Activated CD4-positive, alpha-beta T cell treated with anti-CD3 and anti-CD28 coated beads, Interleukin-2, amount 50 U/mL, for 48 hours (primary cell): Measurements from ENCODE around the gene GCNT1.
"Not testable (repeated sequence)": the region's sequence is repeated elsewhere in the genome, so short reads cannot be mapped to it uniquely, and the experiment has no call there.

ENCODE experiments used
- DNase-seq, 2 experiments: peaks; one replicate each; pipeline ENCODE4 v3.0.0-alpha.2; 2020

Gene GCNT1

DNA sequence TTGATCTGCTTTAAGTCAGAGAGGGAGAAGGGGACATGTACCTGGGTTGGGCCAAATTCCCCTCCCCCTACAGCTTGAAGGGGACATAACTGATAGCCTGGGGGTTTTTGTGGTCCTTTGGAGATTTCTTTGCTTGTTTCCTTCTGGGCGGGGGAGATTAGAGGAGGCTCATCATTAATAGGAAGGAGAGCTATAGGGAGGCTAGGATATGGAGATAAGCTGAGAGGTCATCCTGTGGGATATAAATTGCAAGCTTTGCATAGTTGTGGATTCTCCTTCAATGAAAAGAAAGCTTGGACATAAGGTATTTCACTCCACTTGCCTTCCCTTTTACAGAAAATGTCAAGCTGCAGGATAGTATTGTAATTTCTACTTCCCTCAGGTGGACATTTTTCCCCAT lies 34.5 kb downstream of the GCNT1 start:
- DNase-seq = not testable (repeated sequence)

DNA sequence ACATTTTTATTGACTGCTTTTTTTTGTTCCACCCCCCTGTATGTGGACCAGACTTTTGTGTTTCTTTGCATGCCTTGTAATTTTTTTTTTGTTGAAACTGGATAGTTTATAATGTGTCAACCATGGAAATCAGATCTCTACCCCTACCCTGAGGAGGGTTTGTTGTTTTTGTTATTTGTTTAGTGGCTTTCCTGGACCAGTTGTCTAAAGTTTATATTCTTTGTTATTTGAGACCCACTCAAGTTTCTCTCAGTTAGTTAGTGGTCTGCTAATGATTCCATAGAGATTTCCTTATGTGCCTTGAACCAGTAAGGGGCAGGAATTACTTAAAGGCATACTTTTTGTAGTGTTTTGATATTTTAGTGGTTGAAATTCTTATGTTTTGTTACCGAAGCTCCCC lies 41.1 kb downstream of the GCNT1 start:
- no peak for DNase-seq

DNA sequence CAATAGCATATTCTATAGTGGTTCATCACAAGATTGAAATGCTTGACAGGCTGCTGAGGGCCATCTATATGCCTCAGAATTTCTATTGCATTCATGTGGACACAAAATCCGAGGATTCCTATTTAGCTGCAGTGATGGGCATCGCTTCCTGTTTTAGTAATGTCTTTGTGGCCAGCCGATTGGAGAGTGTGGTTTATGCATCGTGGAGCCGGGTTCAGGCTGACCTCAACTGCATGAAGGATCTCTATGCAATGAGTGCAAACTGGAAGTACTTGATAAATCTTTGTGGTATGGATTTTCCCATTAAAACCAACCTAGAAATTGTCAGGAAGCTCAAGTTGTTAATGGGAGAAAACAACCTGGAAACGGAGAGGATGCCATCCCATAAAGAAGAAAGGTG lies 43.8 kb downstream of the GCNT1 start:
- DNase-seq = no peak

DNA sequence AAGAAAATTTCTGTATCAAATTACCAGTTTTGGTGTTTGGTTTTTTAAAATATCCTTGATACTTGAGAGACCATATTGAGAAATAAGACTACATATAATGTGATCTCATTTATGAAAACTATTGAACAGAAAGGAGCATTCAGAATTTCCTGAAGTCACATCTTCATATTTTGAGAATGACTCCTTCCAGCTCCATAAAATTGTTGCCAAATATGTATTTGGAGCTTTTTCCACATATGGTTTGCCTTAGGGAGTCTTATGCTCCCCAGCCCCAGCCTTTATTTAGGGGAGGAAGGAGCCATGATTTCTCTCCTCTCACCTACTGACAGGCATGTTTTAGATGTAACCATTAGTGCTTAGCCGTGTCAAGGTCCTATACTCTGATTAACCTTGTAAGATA lies 51.1 kb downstream of the GCNT1 start:
- no peak for DNase-seq

DNA sequence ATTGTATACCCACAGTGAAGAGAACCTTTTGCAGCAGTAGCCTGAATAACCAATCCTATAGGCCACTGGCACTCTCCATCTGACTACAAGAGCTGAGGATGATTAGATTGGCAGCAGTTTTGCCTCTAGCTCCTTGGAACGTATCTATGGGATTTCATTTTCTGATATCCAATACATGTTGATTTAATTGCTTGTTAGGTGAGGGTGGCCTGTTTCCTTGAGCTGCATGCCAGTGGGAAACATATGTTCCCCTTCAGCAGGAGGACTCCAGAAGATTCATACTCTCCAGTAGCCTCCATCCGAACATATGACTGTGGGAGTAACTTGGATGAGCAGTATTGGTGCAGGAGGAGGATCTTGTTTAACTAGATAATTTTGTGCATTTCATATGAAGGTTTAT lies 51.5 kb downstream of the GCNT1 start:
- DNase-seq = no peak

DNA sequence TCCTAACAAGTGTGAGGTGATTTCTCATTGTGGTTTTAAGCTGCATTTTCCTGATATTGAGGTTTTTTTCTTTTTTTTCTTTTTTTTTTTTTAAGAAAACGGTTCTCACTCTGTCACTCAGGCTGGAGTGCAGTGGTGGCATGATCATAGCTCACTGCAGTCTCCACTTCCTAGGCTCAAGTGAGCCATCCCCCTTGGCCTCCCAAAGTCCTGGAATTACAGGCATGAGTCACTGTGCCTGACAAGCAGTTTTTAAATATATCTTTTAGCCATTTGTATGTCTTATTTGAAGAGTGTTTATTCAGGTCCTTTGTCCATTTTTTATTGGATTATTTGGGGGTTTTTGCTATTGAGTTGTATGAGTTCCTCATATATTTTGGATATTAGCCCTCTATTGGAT lies 53.8 kb downstream of the GCNT1 start:
- DNase-seq = no peak

DNA sequence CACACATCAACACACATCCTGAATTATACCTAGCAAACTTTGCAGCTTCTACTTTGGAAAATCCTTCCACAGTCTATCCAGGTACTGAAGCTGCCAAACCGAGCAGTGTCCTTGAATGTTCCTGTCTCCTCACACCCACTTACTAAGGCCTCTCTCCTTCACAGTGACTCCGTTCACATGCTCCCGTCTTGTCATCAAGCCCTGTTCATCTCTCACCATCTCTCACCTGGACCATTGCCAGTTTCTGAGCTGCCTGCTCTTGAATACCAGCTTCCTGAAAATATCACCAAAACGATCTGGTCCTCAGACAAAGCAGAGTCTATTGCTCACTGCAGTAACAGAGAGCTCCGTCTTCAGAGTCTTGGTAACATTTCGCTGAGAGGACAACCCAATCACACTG lies 57.4 kb downstream of the GCNT1 start:
- peak; percentile 6 to 16 for DNase-seq

DNA sequence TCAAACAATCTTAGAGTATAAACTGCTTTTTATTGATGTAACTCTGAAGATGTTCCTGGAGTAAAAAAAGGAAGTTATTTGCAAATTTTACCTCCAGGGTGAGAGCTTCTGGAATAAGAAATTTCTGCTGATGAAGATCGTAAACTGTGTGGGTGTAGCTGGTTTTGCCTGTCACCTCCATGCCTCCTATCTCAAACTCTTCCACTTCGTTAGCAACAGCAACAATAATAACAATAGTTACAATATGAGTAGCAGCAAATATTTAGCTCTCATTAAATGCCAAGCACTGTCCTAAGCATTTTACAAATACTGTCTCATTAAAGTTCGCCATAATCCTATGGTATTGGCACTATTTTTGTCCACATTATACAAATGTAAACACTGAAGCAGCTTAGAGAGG lies 57.9 kb downstream of the GCNT1 start:
- DNase-seq = no peak

DNA sequence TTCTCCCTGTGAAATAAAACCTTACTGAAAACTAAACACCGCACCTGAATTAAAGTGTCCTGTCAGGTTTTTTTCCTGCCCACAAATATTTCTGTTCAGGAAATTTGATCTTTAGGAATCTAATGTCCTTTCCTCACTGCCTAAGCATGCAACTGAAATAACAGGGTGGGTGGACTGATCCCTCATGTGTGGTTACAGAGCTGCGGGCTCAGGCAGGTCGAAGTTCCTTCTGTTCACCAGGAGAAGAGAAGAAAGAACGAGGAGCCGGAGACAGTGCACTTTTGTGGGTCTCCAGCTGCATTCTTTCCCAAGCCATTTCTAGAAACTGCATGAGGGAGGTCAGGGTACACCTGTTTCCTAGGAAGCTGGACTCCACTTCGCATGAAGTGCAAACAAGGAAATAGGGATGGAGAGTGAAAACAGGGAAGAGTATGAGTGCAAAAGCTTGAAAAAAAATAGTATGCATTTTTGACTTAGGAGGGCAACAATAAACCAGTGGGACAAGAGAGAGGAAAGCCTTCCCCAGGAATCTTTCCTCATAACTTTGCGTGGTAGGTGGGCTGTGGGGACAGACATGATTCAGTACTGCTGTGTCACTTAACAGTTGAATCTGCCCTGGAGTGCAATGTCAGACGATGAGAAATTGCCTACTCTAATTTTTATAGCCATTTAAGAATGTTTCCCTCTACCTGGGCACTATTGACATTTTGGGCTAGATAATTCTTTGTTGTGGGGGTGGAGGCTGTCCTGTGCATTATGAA lies 60.3 kb downstream of the GCNT1 start:
- no peak for DNase-seq

DNA sequence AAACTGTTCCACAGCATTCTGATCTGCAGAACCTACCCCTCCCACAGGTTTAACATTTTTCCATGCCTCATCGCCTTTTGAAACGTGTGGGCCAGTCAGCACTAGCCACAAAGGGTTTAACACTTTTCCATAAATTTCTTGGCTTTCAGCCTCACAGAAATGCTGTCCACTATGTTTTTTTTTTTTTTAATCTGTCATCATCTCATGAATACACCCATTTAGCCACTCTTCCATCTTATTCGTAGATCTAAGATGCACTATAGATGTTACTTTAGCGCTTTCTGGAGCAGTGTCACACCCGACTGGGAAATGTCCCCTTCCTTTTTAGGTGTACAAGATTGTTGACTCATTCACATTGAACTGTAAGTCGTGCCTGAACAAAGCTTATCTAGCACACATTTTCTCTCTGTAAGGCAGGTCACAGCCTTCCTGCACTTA lies 62.3 kb downstream of the GCNT1 start:
- no peak for DNase-seq

DNA sequence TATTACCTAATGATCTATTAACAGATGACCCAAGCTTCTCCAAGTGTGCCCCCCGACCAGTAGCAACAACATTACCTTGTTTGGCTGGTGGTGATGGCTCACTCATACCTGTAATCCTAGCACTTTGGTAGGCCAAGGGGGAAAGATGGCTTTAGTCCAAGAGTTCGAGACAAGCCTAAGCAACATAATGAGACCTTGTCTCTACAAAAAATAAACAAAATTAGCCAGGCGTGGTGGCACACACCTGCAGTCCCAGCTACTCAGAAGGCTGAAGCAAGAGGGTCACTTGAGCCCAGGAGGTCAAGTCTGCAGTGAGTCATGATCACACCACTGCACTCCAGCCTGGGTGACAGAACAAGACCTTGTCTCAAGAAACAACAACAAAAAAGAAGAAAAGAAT lies 62.9 kb downstream of the GCNT1 start:
- DNase-seq = no peak

DNA sequence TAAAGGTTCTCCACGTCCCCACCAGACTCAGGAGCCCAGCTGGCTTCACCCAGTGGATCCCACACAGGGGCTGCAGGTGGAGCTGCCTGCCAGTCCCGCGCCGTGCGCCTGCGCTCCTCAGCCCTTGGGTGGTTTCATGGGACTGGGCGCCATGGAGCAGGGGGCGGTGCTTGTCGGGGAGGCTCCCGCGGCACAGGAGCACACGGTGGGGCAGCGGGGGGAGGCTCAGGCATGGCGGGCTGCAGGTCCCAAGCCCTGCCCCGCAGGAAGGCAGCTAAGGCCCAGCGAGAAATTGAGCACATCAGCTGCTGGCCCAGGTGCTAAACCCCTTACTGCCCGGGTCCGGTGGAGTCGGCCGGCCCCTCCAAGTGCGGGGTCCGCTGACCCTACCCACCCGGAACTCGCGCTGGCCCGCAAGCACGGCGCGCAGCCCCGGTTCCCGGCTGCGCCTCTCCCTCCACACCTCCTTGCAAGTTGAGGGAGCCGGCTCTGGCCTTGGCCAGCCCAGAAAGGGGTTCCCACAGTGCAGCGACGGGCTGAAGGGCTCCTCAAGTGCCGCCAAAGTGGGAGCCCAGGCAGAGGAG lies 64.7 kb downstream of the GCNT1 start:
- not testable (repeated sequence) for DNase-seq

DNA sequence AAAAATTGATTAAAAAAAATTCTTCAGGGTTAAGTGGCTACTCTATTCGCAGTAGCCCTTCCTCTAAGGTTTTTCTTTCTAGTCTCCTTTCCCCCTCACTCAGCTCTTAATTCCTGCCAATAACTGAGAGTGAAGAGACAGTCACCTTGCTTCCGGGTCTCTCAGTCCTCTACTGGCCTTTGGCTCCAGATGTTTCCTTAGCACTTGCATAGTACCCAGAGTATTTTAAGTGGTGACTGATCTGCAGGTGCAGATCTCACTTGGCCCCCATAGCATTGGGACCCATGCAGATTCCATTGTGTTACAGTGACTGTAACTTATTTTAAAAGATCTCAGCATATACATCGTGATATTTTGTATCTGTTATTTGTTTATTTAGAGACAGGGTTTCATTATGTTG lies 66.2 kb downstream of the GCNT1 start:
- no peak for DNase-seq

DNA sequence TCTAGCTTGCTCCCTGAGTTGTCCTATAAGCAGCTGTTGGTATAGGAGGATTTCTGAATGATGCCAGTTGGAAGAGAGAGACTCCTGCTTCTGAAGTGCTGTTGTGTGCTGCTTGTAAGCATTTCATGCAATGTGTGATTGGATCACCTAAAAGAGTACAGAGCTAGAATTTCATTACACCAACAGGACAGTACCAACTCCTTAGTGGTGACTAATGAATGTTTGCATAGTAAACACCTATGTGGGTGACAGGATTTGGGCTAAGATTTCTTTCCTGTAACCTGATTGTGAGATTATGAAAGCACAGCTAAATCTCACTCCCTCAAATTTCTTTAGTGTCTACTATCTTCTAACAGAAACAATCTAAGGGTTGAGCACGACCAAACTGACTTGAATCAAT lies 67.0 kb downstream of the GCNT1 start:
- DNase-seq = no peak

DNA sequence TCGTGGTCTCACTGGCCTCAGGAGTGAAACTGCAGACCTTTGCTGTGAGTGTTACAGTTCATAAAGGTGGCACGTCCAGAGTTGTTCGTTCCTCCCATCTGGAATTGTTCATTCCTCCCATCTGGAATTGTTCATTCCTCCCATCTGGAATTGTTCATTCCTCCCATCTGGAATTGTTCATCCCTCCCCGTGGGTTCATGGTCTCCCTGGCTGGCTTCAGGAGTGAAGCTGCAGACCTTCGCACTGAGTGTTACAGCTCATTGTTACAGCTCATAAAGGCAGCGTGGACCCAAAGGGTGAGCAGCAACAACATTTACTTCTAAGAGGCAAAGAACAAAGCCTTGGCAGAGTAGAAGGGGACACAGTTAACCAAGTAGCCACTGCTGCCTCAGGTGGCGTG lies 69.1 kb downstream of the GCNT1 start:
- no peak for DNase-seq

DNA sequence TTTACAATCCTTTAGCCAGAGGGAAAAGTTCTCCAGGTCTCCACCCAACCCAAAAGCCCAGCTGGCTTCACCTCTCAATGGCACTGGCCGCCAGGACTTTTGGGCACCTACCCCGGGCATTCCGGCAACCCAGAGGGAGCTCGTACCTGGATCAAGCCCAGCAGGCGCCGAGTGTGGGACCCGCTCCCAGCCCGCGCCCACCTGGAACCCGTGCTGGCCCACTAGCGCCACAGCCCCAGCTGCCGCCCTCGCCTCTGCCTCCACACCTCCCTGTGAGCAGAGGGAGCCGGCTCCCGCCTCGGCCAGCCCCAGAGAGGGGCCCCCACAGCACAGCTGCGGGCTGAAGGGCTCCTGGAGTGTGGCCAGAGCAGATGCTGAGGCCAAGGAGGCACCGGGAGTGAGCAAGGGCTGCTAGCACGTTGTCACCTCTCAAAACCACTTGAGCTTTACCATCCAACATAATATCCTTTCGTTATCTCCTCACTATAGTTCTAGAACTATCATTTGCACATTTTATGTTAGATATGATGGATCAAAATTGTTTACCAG lies 69.7 kb downstream of the GCNT1 start:
- DNase-seq = no peak

DNA sequence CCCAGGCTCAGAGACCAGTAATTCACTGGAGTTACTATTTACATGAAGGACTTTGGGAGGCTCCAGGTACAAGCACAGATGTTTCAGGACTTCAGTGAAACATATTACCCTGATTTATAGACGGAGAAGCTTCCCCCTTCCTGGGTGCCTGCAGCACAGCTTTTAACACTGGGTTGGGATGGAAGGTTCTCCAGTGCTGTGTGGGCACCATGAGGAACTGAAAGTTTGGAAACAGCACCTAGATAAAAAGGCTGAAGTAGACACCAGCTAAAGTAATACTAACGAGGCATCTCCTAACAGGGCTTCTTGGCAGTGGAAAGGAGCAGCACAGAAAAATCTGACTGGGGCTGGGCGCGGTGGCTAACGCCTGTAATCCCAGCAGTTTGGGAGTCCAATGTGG lies 70.7 kb downstream of the GCNT1 start:
- DNase-seq = no peak

DNA sequence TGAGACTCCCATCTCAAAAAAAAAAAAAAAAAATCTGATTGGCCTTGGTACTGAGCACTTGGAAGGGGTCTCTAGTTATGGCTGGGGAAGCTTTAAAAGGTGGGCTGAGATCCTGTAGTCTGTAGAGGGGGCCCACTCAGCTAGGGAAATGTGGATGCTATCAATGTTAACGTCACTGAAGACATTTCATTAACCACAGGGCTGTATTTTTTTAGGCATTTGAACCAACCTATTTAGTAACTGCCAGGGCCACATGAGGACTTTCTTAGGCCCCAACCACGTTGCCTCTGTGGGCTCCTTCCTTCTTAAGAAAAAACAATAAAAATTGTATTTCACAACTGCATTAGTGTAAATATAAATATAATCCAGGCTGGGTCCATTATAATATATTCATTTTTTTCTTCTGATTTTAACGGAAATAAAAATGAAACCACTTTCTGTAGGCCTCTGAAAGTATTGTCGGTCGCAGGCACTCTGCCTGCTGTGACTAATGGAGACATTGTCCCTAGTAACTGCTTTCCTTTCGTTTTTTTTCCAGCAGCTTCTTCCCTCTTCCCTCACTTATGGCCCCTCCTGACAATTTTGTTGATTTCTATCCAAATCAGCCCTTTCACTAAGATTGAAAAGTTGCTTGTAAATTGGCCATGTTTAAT lies 71.6 kb downstream of the GCNT1 start:
- no peak for DNase-seq

DNA sequence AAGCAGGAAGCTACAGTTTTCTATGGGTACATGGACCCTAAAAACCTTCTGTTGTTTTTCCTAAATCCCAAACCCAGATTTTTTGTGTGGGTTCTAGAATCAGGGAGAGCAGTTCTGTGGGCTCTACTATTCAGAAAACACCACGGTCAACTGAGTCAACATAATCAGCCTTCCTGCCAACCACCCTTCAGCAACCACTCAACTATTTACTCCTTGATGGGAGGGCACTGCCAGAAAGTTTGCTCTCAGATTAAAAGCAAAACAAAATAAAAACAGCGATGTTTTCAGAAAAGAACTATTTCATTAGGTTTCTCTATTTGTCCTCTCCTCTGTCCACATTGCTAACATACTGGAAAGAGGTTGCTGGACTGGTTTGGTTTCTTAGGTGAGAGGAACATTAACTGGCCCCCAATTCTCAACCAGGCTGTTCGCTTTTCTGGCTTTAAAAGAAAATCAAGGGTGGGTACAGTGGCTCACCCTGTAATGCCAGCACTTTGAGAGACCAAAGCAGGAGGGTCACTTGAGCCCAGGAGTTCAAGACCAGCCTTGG lies 72.3 kb downstream of the GCNT1 start:
- DNase-seq = no peak

DNA sequence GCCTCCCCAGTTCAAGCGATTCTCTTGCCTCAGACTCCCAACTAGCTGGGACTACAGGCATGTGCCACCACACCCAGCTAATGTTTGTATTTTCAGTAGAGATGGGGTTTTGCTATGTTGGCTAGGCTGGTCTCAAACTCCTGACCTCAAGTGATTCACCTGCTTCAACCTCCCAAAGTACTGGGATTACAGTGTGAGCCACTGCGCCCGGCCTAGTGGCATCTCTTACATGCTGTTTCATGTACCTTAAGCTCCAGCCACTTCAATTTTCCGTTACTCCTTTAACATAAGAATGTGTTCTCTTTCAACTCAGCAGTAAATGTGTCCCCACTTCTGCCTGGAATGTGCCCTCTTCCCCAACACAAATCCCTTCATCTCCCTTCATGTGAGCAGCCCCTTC lies 73.9 kb downstream of the GCNT1 start:
- not testable (repeated sequence) for DNase-seq

DNA sequence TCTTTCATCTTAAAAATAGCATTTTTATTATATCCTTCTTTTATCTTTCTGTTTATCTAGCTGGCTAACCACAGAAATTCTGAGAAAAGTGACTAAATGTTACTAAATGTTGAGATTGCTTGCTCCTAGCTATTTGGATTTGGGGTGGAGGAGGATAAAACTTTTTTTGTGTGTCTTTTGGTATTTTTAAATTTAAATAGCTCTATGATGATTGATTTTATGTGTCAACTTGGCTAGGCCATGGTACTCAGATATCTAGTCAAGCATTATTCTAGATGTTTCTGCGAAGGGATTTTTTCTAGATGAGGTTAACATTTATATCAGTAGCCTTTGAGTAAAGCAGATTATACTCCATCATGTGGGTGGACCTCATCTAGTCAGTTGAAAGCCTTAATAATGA lies 75.0 kb downstream of the GCNT1 start:
- DNase-seq = no peak

DNA sequence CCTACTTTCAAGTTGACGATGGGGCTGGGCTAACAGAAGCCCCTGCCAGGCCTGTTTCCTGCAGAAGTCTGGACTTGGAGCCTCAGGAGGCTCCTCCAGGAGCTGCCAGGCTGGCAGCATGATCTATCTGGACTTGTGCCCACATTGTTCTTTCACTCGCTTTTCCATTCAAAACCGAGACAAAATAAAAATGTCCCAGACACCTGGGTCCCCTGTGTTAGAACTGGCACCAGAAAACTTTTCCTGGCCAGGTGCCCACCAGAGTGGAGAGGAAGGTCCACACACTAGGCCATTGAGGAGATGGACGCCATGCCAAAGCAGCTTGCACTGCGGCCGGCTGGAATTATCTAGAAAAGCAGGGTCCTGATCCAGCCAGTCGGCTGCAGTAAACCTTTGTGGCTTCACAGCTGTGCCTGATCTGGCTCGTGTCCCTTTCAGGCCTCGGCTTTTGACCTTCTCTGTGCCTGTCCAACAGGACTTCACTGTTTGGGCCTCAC lies 78.2 kb downstream of the GCNT1 start:
- no peak for DNase-seq

DNA sequence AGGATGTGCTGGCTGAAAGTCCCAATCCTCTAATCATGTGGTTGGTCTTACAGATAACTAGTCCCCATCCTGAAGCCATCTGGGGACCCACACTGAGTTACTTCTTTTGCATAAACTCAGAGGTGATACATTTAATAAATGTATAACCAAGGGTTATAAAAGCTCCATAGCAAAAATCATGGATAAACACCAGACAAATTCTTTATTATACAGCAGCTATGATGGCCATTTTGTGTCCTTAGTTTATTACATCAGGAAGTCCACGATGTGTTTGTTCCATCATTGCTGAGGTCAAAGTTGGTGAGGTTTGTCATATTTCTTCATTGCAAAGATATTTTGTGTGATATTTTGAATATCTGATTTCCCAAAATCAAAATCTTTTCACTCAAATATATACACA lies 80.2 kb downstream of the GCNT1 start:
- DNase-seq = no peak

DNA sequence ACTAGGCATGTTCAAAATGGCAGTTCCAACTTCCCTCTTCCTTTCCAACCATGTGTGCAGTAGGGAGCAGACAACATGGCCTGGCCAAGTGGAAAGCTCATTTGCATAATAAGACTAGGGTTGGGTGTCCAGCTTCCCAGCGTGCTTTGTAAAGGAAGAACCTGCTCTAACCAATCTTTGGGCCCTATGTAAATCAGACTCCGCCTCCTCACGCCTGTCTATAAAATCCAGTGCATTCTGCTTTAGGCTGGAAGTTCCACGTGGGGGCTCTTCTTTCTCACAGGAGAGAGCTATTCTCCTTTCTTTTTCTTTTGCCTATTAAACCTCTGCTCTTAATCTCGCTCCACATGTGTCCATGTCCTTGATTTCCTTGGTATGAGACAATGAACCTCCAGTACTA lies 83.4 kb downstream of the GCNT1 start:
- no peak for DNase-seq
